ENCODE measurements around the gene EPHB1.

DNA sequence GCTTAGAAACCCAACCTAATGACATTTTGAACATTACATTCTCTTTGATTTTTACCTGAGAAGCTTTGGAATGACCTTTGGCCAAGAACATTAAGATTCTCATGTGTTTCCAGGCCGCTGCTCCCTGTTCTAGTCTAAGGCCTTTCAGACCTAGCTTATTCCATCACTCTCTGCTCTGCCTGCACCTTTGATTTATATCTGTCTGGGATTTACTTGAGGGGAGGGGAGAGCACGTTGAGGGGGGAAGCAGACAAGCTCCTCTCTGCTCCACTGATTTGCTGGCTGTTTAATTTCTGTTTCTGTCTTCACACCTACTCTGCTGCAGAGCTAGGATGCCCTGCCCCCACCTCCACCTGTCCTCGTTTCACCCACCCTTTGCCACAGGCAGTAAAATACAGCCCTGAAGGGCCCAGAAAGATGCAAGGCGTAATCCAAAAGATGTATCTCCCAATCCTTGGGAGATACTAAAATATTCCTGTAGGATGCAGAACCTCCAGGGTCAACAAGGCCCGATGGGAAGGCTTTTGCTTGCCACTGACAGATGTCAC, 429.8 kb downstream of the EPHB1 start:
- TF ChIP-seq POLR2AphosphoS5 (IDR thresholded peaks at IDR 0.05; ENCODE audit: low read depth, low read length) (no peak), POLR2A (IDR thresholded peaks at IDR 0.05; ENCODE audit: low read depth, low read length) (no peak), TAF1 (IDR thresholded peaks at IDR 0.05; ENCODE audit: low read depth, low read length) (no peak), POU2F2 (IDR thresholded peaks at IDR 0.05; ENCODE audit: low read depth, low read length) (no peak)

All from GM12891 (cell line).